Stimulated activated CD8-positive, alpha-beta memory T cell treated with anti-CD3 and anti-CD28 coated beads, Interleukin-7, amount 100 ng/mL, for 4 hours (primary cell): ENCODE results near the gene FOXJ3.

Source experiments
- DNase-seq, 2 donors: peaks; one replicate each; pipeline ENCODE4 v3.0.0-alpha.2; 2020; ENCODE audit warnings: low read depth in 2 of 2

Gene FOXJ3

GRCh38 chr1:42311138-42311537 lies 23.9 kb downstream of the FOXJ3 start:
- no peak for DNase-seq

DNA sequence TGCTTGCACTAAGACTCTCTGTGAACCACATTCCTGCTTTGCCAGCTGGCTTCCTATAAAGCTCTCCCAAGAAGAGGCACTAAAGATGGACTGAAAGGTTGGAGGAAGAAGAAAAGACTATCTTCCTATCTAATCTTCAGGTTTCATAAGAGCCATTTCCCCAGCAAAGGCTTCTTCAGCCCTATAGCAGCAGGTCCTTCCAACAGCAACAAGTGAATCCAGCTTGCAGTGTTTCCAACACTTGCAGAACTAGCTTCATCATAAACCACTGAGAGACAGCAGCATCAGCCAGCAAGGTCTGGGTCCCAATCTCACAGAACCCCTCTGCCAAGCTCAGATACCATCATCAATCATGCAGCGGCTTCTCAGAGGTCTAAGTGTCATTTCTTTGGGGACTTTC lies 28.1 kb downstream of the FOXJ3 start:
- no peak for DNase-seq

GRCh38 chr1:42305639-42306038 lies 29.4 kb downstream of the FOXJ3 start:
- no peak for DNase-seq

GRCh38 chr1:42302034-42302433 lies 33.0 kb downstream of the FOXJ3 start:
- no peak for DNase-seq

- DNase-seq, result no peak
Observed at GRCh38 chr1:42298520-42298919, 36.5 kb downstream of the FOXJ3 start.

GRCh38 chr1:42295816-42296215 lies 39.2 kb downstream of the FOXJ3 start:
- DNase-seq, result no peak

GRCh38 chr1:42290130-42290529 lies 44.9 kb downstream of the FOXJ3 start:
- no peak for DNase-seq

GRCh38 chr1:42288311-42288985 lies 46.6 kb downstream of the FOXJ3 start:
- DNase-seq, result no peak

- DNase-seq, result no peak
Observed at GRCh38 chr1:42282867-42283583, 52.0 kb downstream of the FOXJ3 start.

DNA sequence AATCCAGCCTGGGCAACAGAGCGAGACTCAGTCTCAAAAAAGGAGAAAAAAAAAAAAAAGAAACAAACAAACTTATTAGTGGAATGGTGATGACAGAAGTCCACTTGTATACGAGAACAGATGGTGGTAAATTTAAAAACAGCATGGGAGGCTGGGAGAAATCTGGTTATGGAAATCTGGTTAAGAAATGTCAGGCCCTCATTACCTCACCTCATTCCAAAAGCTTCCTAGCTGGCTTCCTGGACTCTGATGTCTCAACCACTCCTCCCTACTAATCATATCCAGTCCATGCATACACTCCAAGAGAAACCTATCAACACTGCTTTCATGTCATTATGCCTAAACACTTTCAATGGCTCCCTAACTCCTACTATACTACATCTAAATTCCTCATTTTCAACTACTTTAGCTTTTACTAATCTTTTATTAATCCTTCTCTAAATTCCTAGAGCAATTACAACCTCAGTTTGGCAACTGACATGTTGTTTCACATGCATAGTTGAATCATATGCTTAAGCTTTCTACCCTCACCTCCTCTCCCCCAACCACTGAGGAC lies 52.9 kb downstream of the FOXJ3 start:
- DNase-seq, result no peak

DNA sequence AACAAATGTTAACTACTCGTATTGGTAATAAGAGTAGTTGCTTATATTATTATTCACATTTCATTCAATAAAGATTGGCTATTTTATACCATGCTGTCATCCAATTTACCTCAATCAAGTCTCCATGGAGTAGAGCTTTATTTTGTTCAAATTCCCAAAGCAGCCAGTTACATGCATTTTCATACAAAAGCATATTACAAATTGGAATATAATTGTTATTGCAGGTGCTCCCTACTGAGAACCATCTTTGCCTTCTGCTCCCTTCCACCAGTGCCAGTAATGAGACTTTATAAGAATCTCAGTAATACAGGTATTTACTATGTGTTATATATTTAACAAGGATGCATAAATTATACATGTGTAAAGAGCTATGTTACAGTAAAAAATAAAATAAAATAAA lies 54.2 kb downstream of the FOXJ3 start:
- DNase-seq, result no peak

DNA sequence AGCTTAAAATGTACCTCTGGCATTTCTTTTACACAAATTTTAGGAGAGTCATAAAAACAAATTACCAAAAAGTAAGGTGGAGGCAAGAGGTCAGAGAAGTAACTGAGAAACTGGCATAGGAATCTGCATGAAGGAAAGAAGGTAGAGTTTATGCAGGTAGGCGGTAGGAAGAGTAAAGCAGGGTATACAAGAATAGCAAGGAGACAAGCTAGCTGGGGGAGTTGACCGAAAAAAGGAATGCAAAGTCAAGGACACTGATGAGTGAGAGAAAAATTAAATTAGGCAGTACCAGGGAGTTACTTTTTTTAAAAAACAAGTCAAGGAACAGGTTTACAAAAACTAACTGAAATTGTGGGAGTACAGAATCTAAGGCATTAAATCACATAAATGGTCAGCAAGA lies 56.0 kb downstream of the FOXJ3 start:
- DNase-seq, result no peak

GRCh38 chr1:42272920-42273319 lies 62.1 kb downstream of the FOXJ3 start:
- no peak for DNase-seq

DNA sequence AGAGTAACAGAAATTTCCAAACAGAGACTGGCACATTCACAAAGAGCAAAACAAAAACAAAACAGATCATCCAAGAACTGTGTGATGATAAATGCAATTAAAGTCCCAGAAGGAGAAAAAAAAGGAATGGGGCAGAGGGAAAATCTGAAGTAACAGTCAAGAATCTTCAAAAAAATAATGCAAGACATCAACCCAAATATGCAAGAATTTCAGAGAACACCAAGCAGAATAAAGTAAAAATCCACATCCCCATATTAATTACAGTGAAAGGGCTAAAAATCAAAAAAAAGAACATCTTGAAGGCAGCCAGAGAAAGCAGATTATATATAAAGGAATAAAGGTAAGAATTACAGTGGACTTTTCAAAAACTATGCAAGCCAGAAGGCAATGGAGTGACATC lies 67.1 kb downstream of the FOXJ3 start:
- no peak for DNase-seq

- no peak for DNase-seq
Observed at GRCh38 chr1:42266253-42267135, 68.5 kb downstream of the FOXJ3 start.

- no peak for DNase-seq
Observed at GRCh38 chr1:42264511-42265190, 70.4 kb downstream of the FOXJ3 start.

GRCh38 chr1:42263019-42263418 lies 72.0 kb downstream of the FOXJ3 start:
- DNase-seq, result no peak

GRCh38 chr1:42260376-42261070 lies 74.5 kb downstream of the FOXJ3 start:
- DNase-seq, result no peak

DNA sequence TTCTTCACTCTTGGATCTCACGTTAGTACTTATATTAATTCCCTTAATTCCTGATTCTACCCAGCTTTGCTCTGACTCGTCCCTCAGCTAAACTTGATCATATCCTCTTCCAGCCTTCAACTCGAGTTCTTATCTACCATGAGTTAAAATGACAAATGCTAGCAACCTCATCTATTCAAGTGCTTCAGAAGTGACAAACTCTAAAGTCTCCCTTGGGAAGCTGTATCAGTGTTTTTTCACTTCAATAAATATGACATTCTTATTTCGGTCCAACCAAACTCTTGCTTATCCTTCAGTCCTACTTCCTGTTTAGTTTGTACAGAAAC lies 75.3 kb downstream of the FOXJ3 start:
- no peak for DNase-seq

DNA sequence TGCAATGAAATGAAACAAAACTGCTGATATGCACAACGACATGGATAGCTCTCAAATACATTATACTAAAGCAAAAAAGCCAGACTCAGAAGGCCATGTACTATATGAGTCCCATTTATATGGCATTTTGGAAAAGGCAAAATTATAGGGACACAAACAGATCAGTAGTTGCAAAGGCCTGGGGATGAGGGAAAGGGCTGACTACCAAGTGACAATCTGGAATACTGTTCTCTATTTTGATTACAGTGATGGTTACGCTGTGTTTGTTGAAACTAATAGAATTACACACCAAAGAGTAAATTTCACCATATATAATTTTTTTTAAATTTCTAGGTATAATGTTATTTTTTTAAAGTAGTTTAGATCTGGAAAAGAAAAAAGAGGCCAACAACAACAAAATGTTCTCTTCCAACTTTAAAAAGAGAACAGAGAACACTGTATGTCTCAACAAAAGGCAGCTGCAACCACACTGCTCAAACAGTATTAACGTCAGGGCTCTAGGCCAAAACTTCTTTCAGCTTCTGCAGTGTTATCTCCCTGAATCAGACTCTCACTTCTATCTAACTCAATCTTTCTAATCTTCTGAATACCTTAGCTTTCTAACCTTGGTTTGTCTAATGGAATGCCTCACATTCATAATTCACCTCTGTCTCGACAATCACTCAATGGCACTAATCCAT lies 75.8 kb downstream of the FOXJ3 start:
- no peak for DNase-seq

DNA sequence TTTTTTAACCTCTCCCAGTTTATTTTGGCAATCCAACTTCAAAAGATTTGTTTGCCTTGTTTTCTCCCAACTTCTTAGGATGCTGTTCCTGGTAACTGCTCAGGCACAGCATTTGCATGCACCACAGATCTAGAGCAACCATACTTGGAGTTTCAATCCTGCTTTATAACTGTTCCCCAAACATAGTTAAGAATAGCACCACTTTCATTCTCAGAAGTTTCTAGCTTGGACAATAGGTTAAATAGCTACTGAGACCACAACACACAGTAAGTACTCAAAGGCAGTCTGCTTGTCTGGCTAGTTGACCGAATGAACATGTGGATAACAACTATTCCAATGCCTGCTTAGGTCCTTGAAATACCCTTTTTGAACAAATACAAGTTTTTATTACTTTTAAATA lies 76.8 kb downstream of the FOXJ3 start:
- DNase-seq, result no peak
